HepG2 (cell line): ENCODE results near the gene TFEB. TPM values are rescaled to one million over a fixed set of nuclear protein-coding genes. Genes with fewer than 3 reads are reported as not detected.

ENCODE experiments used
- ATAC-seq: fragments of 200-7000 bp; cut with Tn5 transposase; 3 replicates; pipeline ENCODE4 v1.9.1; 2020; ENCODE audit warnings: mild to moderate bottlenecking, moderate library complexity
- BruUV-seq: library from RNA; stranded (reverse); fragments of 400-500 nt; replicated peaks from 2 replicates; lab custom pipeline; 2021; lab: Mats Ljungman, UMichigan
- CTCF ChIA-PET: fragments of 300-600 bp; formaldehyde crosslinking; extraction: SDS; loops from one replicate; lab custom pipeline; 2021; ENCODE audit warnings: low total read pairs, inconsistent platforms, low intra/inter-chr PET ratio; lab: Yijun Ruan, JAX
- POLR2A ChIA-PET: fragments of 350-600 bp; sonication (Branson Sonifier 250); formaldehyde crosslinking; loops from one replicate; lab custom pipeline; 2020; ENCODE audit warnings: antibody characterized with exemption, inconsistent platforms; lab: Yijun Ruan, JAX
- DNase-seq: peaks from one replicate; pipeline ENCODE4 v3.0.0-alpha.2; 2015; ENCODE audit warnings: low spot score
- FAIRE-seq: peaks from 3 replicates; lab custom pipeline; 2011; peaks lifted over from hg19 to GRCh38; lab: Jason Lieb, UNC
- H2AFZ ChIP-seq: one replicate; pipeline ENCODE4 v1.6.1; 2011; ENCODE audit warnings: low read length, inconsistent platforms
- H3K27ac ChIP-seq: fragments of 300-600 bp; 3 replicates; pipeline ENCODE4 v1.8.0; 2011; ENCODE audit warnings: mixed run types, mild to moderate bottlenecking, mixed read lengths, low read length, inconsistent platforms; ENCODE audit not compliant: insufficient read depth; ENCODE audit errors: extremely low read length
- H3K27me3 ChIP-seq, 2 experiments: fragments of 200-600 bp in 1 of 2; 2 replicates in 1 of 2; 3 replicates in 1 of 2; pipeline versions ENCODE4 v1.6.0 to v1.8.0; 2011; ENCODE audit warnings: low read length in 2 of 2, mild to moderate bottlenecking in 2 of 2, moderate library complexity in 2 of 2, inconsistent platforms in 1 of 2; ENCODE audit not compliant: insufficient read depth in 2 of 2, control insufficient read depth in 1 of 2
- H3K36me3 ChIP-seq, 2 experiments: fragments of 200-600 bp in 1 of 2; replicated peaks in 1 of 2; 2 replicates in 1 of 2; 3 replicates in 1 of 2; pipeline versions ENCODE4 v1.5.1 to v1.8.0; 2011; ENCODE audit warnings: low read length in 2 of 2, inconsistent platforms in 1 of 2; ENCODE audit not compliant: insufficient read depth in 2 of 2, control insufficient read depth in 1 of 2
- H3K4me1 ChIP-seq: 2 replicates; pipeline ENCODE4 v1.5.1; 2012; ENCODE audit warnings: low read length, inconsistent platforms; ENCODE audit not compliant: insufficient read depth
- H3K4me2 ChIP-seq: 2 replicates; pipeline ENCODE4 v1.6.0; 2011; ENCODE audit warnings: low read depth, low read length, inconsistent platforms
- H3K4me3 ChIP-seq, 3 experiments: fragments of 200-600 bp in 1 of 3; sonication (generic), shearing (Covaris generic) in 1 of 3; replicated peaks in 1 of 3; 2 replicates each; pipeline ENCODE4 v1.5.1; 2011 to 2016; ENCODE audit warnings: low read length in 3 of 3, inconsistent platforms in 2 of 3, low read depth in 2 of 3, mild to moderate bottlenecking in 2 of 3, control low read depth in 1 of 3, mixed read lengths in 1 of 3; ENCODE audit not compliant: insufficient read depth in 1 of 3
- H3K79me2 ChIP-seq: one replicate; pipeline ENCODE4 v1.6.1; 2011; ENCODE audit warnings: low read length, inconsistent platforms; ENCODE audit not compliant: insufficient read depth
- H3K9ac ChIP-seq: 2 replicates; pipeline ENCODE4 v1.6.0; 2011; ENCODE audit warnings: mild to moderate bottlenecking, low read depth, low read length, inconsistent platforms; ENCODE audit not compliant: insufficient read depth
- H3K9me3 ChIP-seq: 2 replicates; pipeline ENCODE4 v1.5.1; 2012; ENCODE audit warnings: mild to moderate bottlenecking, low read length
- H4K20me1 ChIP-seq: 2 replicates; pipeline ENCODE4 v1.6.0; 2011; ENCODE audit warnings: inconsistent platforms, mild to moderate bottlenecking, low read length, moderate library complexity; ENCODE audit not compliant: insufficient read depth
- MED13 ChIP-seq: sonication (generic); formaldehyde crosslinking; IDR thresholded peaks from 2 replicates; pipeline ENCODE4 v1.5.0; 2020; ENCODE audit warnings: missing genetic modification reagents
- MXD4 ChIP-seq: IDR thresholded peaks from 2 replicates; pipeline ENCODE4 v1.6.1; 2016; ENCODE audit warnings: mild to moderate bottlenecking, missing biosample characterization, missing genetic modification reagents
- PHF20 ChIP-seq: sonication (generic); formaldehyde crosslinking; IDR thresholded peaks from 2 replicates; pipeline ENCODE4 v1.5.0; 2020; ENCODE audit warnings: mild to moderate bottlenecking, missing genetic modification reagents
- ZMAT3 ChIP-seq: sonication (generic); formaldehyde crosslinking; conservative IDR thresholded peaks from 2 replicates; pipeline ENCODE4 v1.7.0; 2021; ENCODE audit warnings: missing genetic modification reagents
- ZNF101 ChIP-seq: sonication (generic); formaldehyde crosslinking; IDR thresholded peaks from 2 replicates; pipeline ENCODE4 v1.4.0; 2020; ENCODE audit warnings: mild to moderate bottlenecking, low read depth, missing genetic modification reagents, borderline replicate concordance
- ZNF121 ChIP-seq: sonication (generic); formaldehyde crosslinking; IDR thresholded peaks from 2 replicates; pipeline ENCODE4 v1.5.0; 2020; ENCODE audit warnings: mild to moderate bottlenecking, missing genetic modification reagents
- ZNF180 ChIP-seq: sonication (generic); formaldehyde crosslinking; IDR thresholded peaks from 2 replicates; pipeline ENCODE4 v1.4.0; 2020; ENCODE audit warnings: low read depth, missing genetic modification reagents, borderline replicate concordance
- ZNF709 ChIP-seq: sonication (generic); formaldehyde crosslinking; IDR thresholded peaks from 2 replicates; pipeline ENCODE4 v1.5.0; 2020; ENCODE audit warnings: mild to moderate bottlenecking, missing genetic modification reagents
- ZNF713 ChIP-seq: sonication (generic); formaldehyde crosslinking; IDR thresholded peaks from 2 replicates; pipeline ENCODE4 v1.4.0; 2020; ENCODE audit warnings: mild to moderate bottlenecking, missing genetic modification reagents
- ZSCAN9 ChIP-seq: IDR thresholded peaks from 2 replicates; pipeline ENCODE4 v1.6.1; 2016; ENCODE audit warnings: borderline replicate concordance
- WGBS: methylation state at CpG from one replicate; pipeline ENCODE4 v1.1.6; 2017; ENCODE audit warnings: low lambda C conversion rate; 5-methylcytosine and 5-hydroxymethylcytosine counted together
- in situ Hi-C: cut with HindIII; loops from 2 replicates; pipeline ENCODE4 v1.10.0; 2017; ENCODE audit warnings: low pct_unique_long_range_greater_than_20kb; ENCODE audit not compliant: extremely low pct_ligation_motif_present
- intact Hi-C: fragments of 100-400 bp; cut with micrococcal nuclease; formaldehyde crosslinking; loops from one replicate; pipeline ENCODE4 v1.10.0; 2022; ENCODE audit not compliant: unreplicated experiment
- polyA plus RNA-seq, 8 experiments: library from polyadenylated mRNA; depleted of rRNA in 3 of 8; stranded (reverse) in 7 of 8; unstranded in 1 of 8; fragments of >200 nt; fragmentation: Illumina TruSeq in 4 of 8; extraction: Trizol in 4 of 8; gene quantifications; 2 replicates each; pipeline versions ENCODE4 v1.2.1 to v1.2.3, GENCODE V29; 2011 to 2016; ENCODE audit warnings: low read depth in 4 of 8, missing spikeins in 1 of 8, mixed read lengths in 1 of 8; ENCODE audit not compliant: insufficient read depth in 1 of 8
- total RNA-seq, 5 experiments: library from RNA; depleted of rRNA; stranded (reverse); fragments of >200 nt; fragmentation: Illumina TruSeq; extraction: Trizol; gene quantifications; 2 replicates each; pipeline ENCODE4 v1.2.3, GENCODE V29; 2016; ENCODE audit warnings: low read depth in 1 of 5
- TF ChIP-seq, protein P1 (sequence below): sonication (generic); formaldehyde crosslinking; IDR thresholded peaks from 2 replicates; pipeline ENCODE4 v1.5.0; 2020; ENCODE audit warnings: mild to moderate bottlenecking, low read depth, missing genetic modification reagents, borderline replicate concordance
- TF ChIP-seq, protein P2 (sequence below): sonication (generic); formaldehyde crosslinking; IDR thresholded peaks from 2 replicates; pipeline ENCODE4 v1.8.0; 2022; ENCODE audit warnings: mild to moderate bottlenecking, missing genetic modification reagents, borderline replicate concordance
- TF ChIP-seq, protein P3 (sequence below): sonication (generic); formaldehyde crosslinking; IDR thresholded peaks from 2 replicates; pipeline ENCODE4 v1.4.0; 2020; ENCODE audit warnings: missing genetic modification reagents
- TF ChIP-seq, protein P4 (sequence below): sonication (generic); IDR thresholded peaks from 2 replicates; pipeline ENCODE4 v1.6.1; 2016; ENCODE audit warnings: low read depth, borderline replicate concordance
- TF ChIP-seq, protein P5 (sequence below): sonication (generic); formaldehyde crosslinking; IDR thresholded peaks from 2 replicates; pipeline ENCODE4 v1.4.0; 2020; ENCODE audit warnings: missing genetic modification reagents

TFEB gene
- total and polyA plus RNA-seq, 2 of the 13 experiments (the other 11 are each of a cell fraction or from before 2014, with no cell fraction given), result 13.3 to 18.7 TPM

DNA sequence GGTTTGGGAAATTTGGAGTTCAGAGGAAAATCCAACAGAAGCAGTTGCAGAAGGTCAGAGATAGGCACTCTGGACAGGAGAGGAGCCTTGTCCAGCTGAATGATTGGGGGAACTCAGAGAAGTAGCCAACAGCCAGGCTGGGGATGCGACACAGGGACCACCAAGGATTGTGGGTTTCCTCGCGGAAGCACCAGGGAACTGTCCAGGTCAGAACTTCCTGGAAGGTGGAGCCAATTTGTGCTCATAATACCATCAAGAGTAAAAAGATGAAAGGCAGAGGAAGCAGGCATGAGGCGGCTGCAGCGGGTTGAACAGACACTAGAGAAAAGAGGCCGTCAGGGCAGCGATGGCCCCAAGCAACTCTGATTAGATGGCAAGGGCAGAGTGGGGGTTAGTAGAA, 63.4 kb downstream of the TFEB start:
- H3K9ac ChIP-seq, result no peak overlapping the region
- H3K27ac ChIP-seq, result no peak overlapping the region
- 62% methylated on average over 7 of the region's 7 CpGs for WGBS
- no peak overlapping the region for H3K4me2 ChIP-seq
- no peaks in the 10 kb centered on the region for H3K9me3 ChIP-seq
- CTCF ChIA-PET, result no interaction called here
- H2AFZ ChIP-seq, result no peak overlapping the region
- POLR2A ChIA-PET, result no interaction called here
- no peaks in the 10 kb centered on the region for H3K79me2 ChIP-seq
- peaks cover 9 to 63% of the 10 kb centered on the region in 2 experiments; a peak in 4 of 5 replicates for H3K27me3 ChIP-seq
- H3K4me3 ChIP-seq, result no peak overlapping the region
- BruUV-seq, result no TSS peak
- H4K20me1 ChIP-seq, result no peaks in the 10 kb centered on the region
- ATAC-seq (no peak), DNase-seq (no peak), FAIRE-seq (no peak)
- no peaks in the 10 kb centered on the region for H3K4me1 ChIP-seq
- TF ChIP-seq ZSCAN9 (CRISPR knock-in tag) (no peak), ZNF101 (no peak), ZNF709 (CRISPR knock-in tag) (no peak), ZNF121 (no peak), ZMAT3 (CRISPR knock-in tag) (no peak), MXD4 (CRISPR knock-in tag) (no peak), MED13 (CRISPR knock-in tag) (no peak), ZNF180 (no peak), ZNF713 (no peak), PHF20 (no peak)
- TF ChIP-seq, protein P1, sequence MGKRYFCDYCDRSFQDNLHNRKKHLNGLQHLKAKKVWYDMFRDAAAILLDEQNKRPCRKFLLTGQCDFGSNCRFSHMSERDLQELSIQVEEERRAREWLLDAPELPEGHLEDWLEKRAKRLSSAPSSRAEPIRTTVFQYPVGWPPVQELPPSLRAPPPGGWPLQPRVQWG (CRISPR knock-in tag), result no peak
- TF ChIP-seq, protein P2, sequence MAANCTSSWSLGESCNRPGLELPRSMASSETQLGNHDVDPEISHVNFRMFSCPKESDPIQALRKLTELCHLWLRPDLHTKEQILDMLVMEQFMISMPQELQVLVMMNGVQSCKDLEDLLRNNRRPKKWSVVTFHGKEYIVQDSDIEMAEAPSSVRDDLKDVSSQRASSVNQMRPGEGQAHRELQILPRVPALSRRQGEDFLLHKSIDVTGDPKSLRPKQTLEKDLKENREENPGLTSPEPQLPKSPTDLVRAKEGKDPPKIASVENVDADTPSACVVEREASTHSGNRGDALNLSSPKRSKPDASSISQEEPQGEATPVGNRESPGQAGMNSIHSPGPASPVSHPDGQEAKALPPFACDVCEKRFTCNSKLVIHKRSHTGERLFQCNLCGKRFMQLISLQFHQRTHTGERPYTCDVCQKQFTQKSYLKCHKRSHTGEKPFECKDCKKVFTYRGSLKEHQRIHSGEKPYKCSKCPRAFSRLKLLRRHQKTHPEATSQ (CRISPR knock-in tag), result no peak
- TF ChIP-seq, protein P3, sequence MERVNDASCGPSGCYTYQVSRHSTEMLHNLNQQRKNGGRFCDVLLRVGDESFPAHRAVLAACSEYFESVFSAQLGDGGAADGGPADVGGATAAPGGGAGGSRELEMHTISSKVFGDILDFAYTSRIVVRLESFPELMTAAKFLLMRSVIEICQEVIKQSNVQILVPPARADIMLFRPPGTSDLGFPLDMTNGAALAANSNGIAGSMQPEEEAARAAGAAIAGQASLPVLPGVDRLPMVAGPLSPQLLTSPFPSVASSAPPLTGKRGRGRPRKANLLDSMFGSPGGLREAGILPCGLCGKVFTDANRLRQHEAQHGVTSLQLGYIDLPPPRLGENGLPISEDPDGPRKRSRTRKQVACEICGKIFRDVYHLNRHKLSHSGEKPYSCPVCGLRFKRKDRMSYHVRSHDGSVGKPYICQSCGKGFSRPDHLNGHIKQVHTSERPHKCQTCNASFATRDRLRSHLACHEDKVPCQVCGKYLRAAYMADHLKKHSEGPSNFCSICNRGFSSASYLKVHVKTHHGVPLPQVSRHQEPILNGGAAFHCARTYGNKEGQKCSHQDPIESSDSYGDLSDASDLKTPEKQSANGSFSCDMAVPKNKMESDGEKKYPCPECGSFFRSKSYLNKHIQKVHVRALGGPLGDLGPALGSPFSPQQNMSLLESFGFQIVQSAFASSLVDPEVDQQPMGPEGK (CRISPR knock-in tag), result no peak
- TF ChIP-seq, protein P4, sequence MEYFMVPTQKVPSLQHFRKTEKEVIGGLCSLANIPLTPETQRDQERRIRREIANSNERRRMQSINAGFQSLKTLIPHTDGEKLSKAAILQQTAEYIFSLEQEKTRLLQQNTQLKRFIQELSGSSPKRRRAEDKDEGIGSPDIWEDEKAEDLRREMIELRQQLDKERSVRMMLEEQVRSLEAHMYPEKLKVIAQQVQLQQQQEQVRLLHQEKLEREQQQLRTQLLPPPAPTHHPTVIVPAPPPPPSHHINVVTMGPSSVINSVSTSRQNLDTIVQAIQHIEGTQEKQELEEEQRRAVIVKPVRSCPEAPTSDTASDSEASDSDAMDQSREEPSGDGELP, result no peak
- TF ChIP-seq, protein P5, sequence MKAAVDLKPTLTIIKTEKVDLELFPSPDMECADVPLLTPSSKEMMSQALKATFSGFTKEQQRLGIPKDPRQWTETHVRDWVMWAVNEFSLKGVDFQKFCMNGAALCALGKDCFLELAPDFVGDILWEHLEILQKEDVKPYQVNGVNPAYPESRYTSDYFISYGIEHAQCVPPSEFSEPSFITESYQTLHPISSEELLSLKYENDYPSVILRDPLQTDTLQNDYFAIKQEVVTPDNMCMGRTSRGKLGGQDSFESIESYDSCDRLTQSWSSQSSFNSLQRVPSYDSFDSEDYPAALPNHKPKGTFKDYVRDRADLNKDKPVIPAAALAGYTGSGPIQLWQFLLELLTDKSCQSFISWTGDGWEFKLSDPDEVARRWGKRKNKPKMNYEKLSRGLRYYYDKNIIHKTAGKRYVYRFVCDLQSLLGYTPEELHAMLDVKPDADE (CRISPR knock-in tag), result no peak
- intact Hi-C loops, result no loop called here
- H3K36me3 ChIP-seq, result no peaks in the 10 kb centered on the region
- in situ Hi-C loops, result no loop called here
